Pancreas (tissue), 10 donors: ENCODE measurements around the gene RBSN. TPM values are rescaled to one million over a fixed set of nuclear protein-coding genes. Genes with fewer than 3 reads are reported as not detected.

Experiments used
- ATAC-seq, 4 donors: fragments of 200-7000 bp; cut with Tn5 transposase; one replicate each; pipeline versions ENCODE4 v1.8.0 to v1.9.1; 2020; ENCODE audit warnings: mild to moderate bottlenecking in 4 of 4, moderate library complexity in 4 of 4
- DNase-seq, 6 donors: peaks; one replicate each; pipeline ENCODE4 v3.0.0-alpha.2; 2020
- FAIRE-seq: peaks from 2 replicates; lab custom pipeline; 2012; peaks lifted over from hg19 to GRCh38; lab: Jason Lieb, UNC
- H3K27ac ChIP-seq, 4 donors: fragments of 200-600 bp; sonication (generic); 1 replicate in 3 of 4; 2 replicates in 1 of 4; pipeline versions ENCODE4 v1.5.0 to v1.8.0; 2020
- H3K27me3 ChIP-seq, 4 donors: fragments of 200-600 bp; one replicate each; pipeline ENCODE4 v1.8.0; 2021
- H3K36me3 ChIP-seq, 3 donors: fragments of 200-600 bp; sonication (generic) in 1 of 3; one replicate each; pipeline versions ENCODE4 v1.5.0 to v1.8.0; 2020 to 2021
- H3K4me1 ChIP-seq, 3 donors: fragments of 200-600 bp; one replicate each; pipeline ENCODE4 v1.8.0; 2021
- H3K4me3 ChIP-seq, 4 donors: fragments of 200-600 bp; sonication (generic) in 2 of 4; one replicate each; pipeline versions ENCODE4 v1.5.0 to v1.8.0; 2020 to 2021
- H3K9me3 ChIP-seq, 4 donors: fragments of 200-600 bp; one replicate each; pipeline ENCODE4 v1.8.0; 2021
- WGBS, 2 donors: extraction: QIAGEN DNeasy Blood & Tissue Kit; methylation state at CpG; one replicate each; pipeline ENCODE4 v1.1.7; 2013; 5-methylcytosine and 5-hydroxymethylcytosine counted together
- intact Hi-C, 3 donors: fragments of 100-400 bp; cut with DNase I; formaldehyde crosslinking; loops; one replicate each; pipeline versions ENCODE4 v1.11.1 to v1.14.2; 2022
- polyA plus RNA-seq, 2 donors: library from polyadenylated mRNA; stranded (reverse); fragments of 200-250 nt; gene quantifications; one replicate each; pipeline ENCODE4 v1.2.3, GENCODE V29; 2013
- total RNA-seq, 6 donors: library from RNA; stranded (reverse); fragmentation: NEBNext Ultra II Directional in 4 of 6; extraction: Animal tissue kit (Norgen Biotek cat#: 25700) in 4 of 6; gene quantifications; one replicate each; pipeline versions ENCODE4 v1.2.1 to v1.2.4, GENCODE V29; 2021 to 2023
- TF ChIP-seq, protein P1 (sequence below), 4 donors: fragments of 200-600 bp; sonication (generic) in 3 of 4; IDR thresholded peaks; one replicate each; pipeline versions ENCODE4 v1.5.0 to v1.8.0; 2021; ENCODE audit warnings: antibody characterized with exemption in 4 of 4
- donor health status: healthy with polysubstance abuse.
- donor health status: DM: no; HTN: no; CAD: no; lungs with moderate emphysema.
- donor health status: DM: no; HTN: no; CAD: no.
- donor health status: control.
- donor health status: control.
- donor health status: Bipolar disorder and iron deficiency.
- donor health status: DM: yes; HTN: yes; CAD: no.
- donor health status: DM: no; HTN: no; CAD: no.
- donor health status: DM: no; HTN: no; CAD: no.
- donor health status: DM: yes; HTN: yes; CAD: no.

The RBSN gene
- total and polyA plus RNA-seq, 8 donors, result 5.7 to 10.9 (median 8.5) TPM

DNA sequence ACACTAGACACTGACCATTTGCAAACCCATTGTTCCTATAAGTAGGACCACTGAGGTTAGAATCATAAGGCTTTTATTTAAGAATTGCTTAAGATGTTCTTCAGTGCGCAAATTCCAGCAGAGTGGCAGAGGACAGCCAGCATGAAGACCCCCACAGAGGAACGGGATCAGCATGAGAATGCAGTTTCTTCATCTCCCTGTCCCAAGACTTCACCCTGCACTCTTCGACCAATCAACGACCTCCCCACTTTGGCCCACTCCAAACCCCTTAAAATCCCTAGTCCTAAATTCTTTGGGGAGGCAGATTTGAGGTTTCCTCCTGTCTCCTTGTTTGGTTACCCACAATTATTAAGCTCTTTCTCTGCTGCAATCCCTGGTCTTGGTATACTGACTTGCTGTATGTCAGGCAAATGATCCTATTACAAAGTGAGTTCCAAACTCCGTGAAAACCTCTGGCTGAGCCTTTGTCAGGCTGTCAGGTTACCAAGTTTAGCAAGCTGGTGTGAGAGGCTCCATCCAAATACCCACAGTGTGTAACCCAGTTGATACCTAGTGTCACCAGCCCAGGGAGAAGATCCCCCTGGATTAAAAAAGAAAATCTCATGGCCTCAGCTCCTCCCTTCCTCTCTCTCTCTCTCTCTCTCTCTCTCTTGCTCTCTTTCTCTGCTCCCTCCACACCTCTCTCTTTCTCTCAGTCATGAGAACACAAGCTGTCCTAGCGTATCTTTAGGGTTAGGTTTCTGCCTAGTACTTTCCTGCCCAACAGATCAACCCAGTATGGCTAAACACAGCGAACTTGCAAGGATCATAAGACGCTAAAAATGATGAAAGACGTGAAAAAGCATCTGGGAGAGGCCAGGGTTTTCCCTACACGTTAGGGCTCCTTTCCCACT, 15.8 kb upstream of the RBSN start:
- TF ChIP-seq, protein P1, sequence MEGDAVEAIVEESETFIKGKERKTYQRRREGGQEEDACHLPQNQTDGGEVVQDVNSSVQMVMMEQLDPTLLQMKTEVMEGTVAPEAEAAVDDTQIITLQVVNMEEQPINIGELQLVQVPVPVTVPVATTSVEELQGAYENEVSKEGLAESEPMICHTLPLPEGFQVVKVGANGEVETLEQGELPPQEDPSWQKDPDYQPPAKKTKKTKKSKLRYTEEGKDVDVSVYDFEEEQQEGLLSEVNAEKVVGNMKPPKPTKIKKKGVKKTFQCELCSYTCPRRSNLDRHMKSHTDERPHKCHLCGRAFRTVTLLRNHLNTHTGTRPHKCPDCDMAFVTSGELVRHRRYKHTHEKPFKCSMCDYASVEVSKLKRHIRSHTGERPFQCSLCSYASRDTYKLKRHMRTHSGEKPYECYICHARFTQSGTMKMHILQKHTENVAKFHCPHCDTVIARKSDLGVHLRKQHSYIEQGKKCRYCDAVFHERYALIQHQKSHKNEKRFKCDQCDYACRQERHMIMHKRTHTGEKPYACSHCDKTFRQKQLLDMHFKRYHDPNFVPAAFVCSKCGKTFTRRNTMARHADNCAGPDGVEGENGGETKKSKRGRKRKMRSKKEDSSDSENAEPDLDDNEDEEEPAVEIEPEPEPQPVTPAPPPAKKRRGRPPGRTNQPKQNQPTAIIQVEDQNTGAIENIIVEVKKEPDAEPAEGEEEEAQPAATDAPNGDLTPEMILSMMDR (IDR thresholded peaks at IDR 0.05), result no peak
- intact Hi-C loops, result no loop called here
- H3K36me3 ChIP-seq, result no peaks in the 10 kb centered on the region
- H3K27ac ChIP-seq, result no peak overlapping the region
- DNase-seq, result no peak
- no peaks in the 10 kb centered on the region for H3K27me3 ChIP-seq
- ATAC-seq, result no peak
- H3K9me3 ChIP-seq, result no peaks in the 10 kb centered on the region
- FAIRE-seq, result no peak
- no peak overlapping the region for H3K4me3 ChIP-seq
- 66 to 71% methylated on average over 10 of the region's 10 CpGs for WGBS, 2 donors
- H3K4me1 ChIP-seq, result no peaks in the 10 kb centered on the region

DNA sequence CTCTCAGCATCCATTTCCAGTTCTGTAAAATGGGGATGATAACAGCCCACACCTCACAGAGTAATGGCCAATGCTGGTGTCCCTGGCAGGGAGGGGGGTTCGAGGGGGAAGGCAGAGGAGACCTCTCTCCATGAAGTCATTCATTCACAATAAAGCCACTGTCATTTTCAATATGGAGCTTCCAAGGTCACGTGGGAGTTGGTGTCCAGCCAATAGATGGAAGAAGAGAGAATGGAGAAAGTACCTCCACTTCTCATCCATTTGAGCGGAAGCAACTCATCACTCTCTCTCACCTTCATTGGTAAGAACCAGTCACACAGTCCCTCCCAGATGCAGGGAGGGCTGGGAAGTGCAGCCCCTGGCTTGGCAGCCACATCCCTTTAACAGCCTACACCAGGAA, 14.9 kb upstream of the RBSN start:
- WGBS, 2 donors, result 65 to 78% methylated on average over 3 of the region's 3 CpGs
- Histone ChIP-seq H3K4me3 (no peak overlapping the region), H3K9me3 (no peaks in the 10 kb centered on the region), H3K4me1 (no peaks in the 10 kb centered on the region), H3K36me3 (no peaks in the 10 kb centered on the region), H3K27me3 (no peaks in the 10 kb centered on the region), H3K27ac (no peak overlapping the region)
- DNase-seq, result no peak
- FAIRE-seq, result no peak
- intact Hi-C loops, result no loop called here
- TF ChIP-seq, protein P1 (IDR thresholded peaks at IDR 0.05), result no peak
- ATAC-seq, result no peak

DNA sequence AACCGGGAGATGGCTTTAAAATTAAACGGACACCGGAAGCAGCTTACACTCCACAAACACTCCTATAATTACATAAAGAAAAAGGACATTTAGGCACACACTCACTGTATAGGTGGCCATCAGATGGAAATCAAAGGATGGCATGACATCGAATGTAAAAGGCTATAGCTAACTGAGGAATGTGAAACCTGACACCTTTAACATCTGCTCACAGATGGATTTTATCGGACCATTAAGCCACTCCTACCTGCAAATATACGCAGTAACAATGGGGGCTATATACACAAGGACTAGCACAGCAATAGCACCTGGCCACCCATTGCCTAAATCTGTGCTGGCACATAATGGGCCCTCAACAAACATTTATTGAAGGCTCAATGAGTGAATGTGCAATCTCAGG, 14.5 kb upstream of the RBSN start:
- Histone ChIP-seq H3K36me3 (no peaks in the 10 kb centered on the region), H3K4me1 (no peaks in the 10 kb centered on the region), H3K9me3 (no peaks in the 10 kb centered on the region), H3K27ac (no peak overlapping the region), H3K4me3 (no peak overlapping the region), H3K27me3 (no peaks in the 10 kb centered on the region)
- TF ChIP-seq, protein P1 (IDR thresholded peaks at IDR 0.05), result no peak
- FAIRE-seq, result no peak
- 29 to 30% methylated on average over 6 of the region's 6 CpGs for WGBS, 2 donors
- ATAC-seq, result no peak
- no peak for DNase-seq
- intact Hi-C loops, result no loop called here

DNA sequence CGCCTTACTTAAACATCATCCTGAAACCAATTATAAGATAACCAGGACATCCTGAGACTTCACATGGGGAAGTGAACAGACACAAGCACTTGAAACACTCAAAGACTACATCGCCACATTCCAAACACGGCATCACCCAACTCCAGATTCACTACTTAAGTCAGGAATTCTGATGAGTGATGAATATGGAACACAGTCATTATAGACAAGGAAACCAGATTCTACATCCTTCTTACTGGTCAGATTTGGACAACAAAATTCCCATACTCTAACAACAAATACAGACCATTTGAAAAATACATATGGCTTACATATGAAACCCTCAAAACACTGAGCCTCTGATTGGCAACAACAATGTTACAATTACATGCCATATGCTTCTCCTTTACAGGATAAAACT, 13.1 kb upstream of the RBSN start:
- H3K9me3 ChIP-seq, result no peaks in the 10 kb centered on the region
- H3K4me1 ChIP-seq, result no peaks in the 10 kb centered on the region
- FAIRE-seq, result no peak
- no peaks in the 10 kb centered on the region for H3K27me3 ChIP-seq
- DNase-seq, result no peak
- TF ChIP-seq, protein P1 (IDR thresholded peaks at IDR 0.05), result no peak
- WGBS, 2 donors, result 67 to 74% methylated on average over 3 of the region's 3 CpGs
- intact Hi-C loops, result no loop called here
- no peaks in the 10 kb centered on the region for H3K36me3 ChIP-seq
- no peak overlapping the region for H3K27ac ChIP-seq
- H3K4me3 ChIP-seq, result no peak overlapping the region
- no peak for ATAC-seq

DNA sequence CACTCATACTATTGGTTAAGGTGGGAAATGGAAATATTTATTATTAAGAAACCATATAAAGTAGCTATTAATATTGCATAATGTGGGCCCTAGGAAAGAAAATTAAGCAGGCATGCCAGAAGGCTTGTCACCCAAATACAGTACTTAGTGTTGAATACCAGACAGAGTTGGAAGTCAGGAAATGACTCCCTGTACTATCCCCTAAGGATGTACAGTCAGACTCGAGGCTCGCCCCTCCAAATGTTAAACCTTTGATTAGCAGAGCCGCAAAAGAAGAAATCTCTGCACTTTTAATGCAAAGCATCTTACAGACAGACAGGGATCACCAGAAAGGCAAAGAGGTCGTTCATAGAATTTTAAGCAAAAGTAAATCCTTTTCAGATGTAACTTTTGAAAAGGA, 11.3 kb upstream of the RBSN start:
- TF ChIP-seq, protein P1 (IDR thresholded peaks at IDR 0.05), result no peak

More for the DNA sequence above, 11.3 kb upstream of the RBSN start:
- 59 to 62% methylated on average over 4 of the region's 4 CpGs for WGBS, 2 donors
- Histone ChIP-seq H3K36me3 (no peaks in the 10 kb centered on the region), H3K9me3 (no peaks in the 10 kb centered on the region), H3K27ac (no peak overlapping the region), H3K4me3 (no peak overlapping the region), H3K4me1 (no peaks in the 10 kb centered on the region), H3K27me3 (no peaks in the 10 kb centered on the region)
- ATAC-seq (no peak), FAIRE-seq (no peak), DNase-seq (no peak)
- intact Hi-C loops, result no loop called here
